HG03558 (cell line): ENCODE measurements around the gene NANOGP8.
"Not testable (repeated sequence)": the region's sequence is repeated elsewhere in the genome, so short reads cannot be mapped to it uniquely, and the experiment has no call there.

Experiments
- ATAC-seq: cut with Tn5 transposase; IDR thresholded peaks from one replicate; pipeline ENCODE4 v1.9.1; 2021; ENCODE audit warnings: moderate number of reproducible peaks; ENCODE audit not compliant: unreplicated experiment; ENCODE audit errors: extremely low read depth

NANOGP8 gene

DNA sequence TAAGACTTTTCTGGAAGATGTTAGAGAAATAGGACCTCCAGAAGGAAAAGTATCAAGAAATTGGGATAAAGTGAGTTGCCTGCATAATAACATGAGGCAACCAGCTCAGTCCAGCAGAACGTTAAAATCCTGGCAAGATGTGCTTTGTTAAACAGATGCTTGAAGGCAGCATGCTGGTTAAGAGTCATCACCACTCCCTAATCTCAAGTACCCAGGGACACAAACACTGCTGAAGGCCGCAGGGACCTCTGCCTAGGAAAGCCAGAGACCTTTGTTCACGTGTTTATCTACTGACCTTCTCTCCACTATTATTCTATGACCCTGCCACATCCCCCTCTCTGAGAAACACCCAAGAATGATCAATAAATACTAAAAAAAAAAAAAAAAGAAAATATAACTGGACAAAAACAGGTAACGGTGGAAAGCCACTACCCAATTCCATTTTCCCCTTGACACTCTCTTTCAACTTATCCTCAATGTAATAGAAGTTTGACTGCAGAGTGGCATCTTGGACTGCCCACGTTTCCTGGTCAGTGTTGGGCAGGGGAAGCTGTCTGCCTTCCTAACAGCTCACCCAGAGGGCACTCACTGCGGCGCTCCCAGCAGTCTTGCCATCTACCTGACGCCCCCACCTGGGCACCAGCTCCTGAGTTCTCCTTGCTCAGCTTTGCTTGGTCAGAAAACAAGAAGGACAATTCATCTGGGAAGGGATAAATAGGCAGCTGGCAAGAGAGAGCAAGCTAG, at the start of gene NANOGP8:
TSS of gene NANOGP8 (minus strand) at position 120 of the 744 bp plus-strand sequence. CDS start 185 bp downstream, outside the sequence.
- not testable (repeated sequence) for ATAC-seq

GRCh38 chr15:35134299-35134698, 49.2 kb upstream of the NANOGP8 start:
- no peak for ATAC-seq

GRCh38 chr15:35130245-35130644, 45.1 kb upstream of the NANOGP8 start:
- no peak for ATAC-seq

- ATAC-seq, result no peak
These were observed 44.3 kb upstream of the NANOGP8 start for GRCh38 chr15:35129361-35129760.

- ATAC-seq, result no peak
These were observed 42.6 kb upstream of the NANOGP8 start for GRCh38 chr15:35127717-35128116.

- no peak for ATAC-seq
These were observed 41.1 kb upstream of the NANOGP8 start for GRCh38 chr15:35126236-35126635.

DNA sequence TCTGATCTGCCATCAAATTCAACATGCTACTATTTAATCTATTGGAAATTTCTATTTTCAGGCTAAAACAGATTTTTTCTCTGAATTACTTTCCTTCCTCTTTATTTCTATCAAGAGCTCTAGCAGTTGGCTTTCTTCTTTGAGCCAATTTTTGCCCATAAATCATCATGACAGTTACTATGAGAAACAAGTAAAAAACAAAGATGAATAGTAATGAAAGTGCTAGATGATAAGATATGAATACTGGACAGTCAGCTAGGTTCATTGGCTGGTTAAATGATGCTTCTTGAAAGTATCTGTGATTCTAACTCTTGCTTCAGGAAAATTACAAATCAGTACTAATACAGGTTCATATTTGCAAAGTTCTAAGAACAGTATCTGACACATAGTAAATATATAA, 38.6 kb upstream of the NANOGP8 start:
- ATAC-seq, result no peak

GRCh38 chr15:35121611-35122359, 36.7 kb upstream of the NANOGP8 start:
- ATAC-seq, result no peak

DNA sequence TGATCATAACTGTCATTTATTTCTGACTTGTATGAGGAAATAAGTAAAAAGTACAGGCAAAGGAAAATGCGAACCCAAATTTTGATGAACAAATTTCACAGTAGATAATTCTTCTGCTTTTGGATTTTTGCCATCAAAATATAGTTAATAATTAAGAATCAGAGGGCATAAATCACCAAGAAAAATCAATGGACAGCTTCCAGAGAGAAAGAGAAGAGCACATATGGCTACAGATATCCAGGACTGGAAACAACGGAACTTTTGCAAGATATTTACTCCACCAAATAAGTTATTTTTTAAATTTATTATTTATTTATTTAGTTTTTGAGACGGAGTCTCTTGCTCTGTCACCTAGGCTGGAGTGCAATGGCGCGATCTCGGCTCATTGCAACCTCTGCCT, 35.1 kb upstream of the NANOGP8 start:
- ATAC-seq, result no peak

GRCh38 chr15:35118960-35119359, 33.9 kb upstream of the NANOGP8 start:
- ATAC-seq, result no peak

- ATAC-seq, result no peak
These were observed 32.6 kb upstream of the NANOGP8 start for GRCh38 chr15:35117543-35118265.

DNA sequence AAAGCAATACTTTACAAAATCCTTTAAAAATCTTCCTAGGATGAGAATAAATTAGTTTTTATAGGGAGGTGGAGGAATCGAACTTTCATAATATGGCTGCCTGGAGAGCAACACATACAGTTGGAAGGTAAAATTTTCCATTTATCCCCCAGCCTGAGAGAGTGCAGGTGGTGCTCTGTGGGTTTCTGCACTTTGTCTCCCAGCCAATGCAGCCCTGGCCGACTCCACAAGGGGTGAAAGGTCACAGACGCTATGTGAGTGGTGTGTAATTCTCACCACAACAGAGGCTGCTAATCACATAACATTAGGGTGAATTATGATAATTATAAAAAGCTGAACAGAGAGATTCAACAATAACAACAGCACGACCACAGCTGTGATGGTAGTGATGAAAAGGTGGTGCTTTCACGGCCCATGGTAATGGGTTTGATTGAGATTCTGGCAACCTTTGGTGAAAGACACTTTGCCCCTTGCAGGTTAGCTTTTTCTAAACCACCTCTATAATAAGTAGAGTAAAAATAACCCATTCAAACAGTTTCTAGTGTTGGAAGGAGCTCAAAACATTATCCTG, 30.1 kb upstream of the NANOGP8 start:
- ATAC-seq, result no peak

GRCh38 chr15:35112346-35112745, 27.3 kb upstream of the NANOGP8 start:
- no peak for ATAC-seq

DNA sequence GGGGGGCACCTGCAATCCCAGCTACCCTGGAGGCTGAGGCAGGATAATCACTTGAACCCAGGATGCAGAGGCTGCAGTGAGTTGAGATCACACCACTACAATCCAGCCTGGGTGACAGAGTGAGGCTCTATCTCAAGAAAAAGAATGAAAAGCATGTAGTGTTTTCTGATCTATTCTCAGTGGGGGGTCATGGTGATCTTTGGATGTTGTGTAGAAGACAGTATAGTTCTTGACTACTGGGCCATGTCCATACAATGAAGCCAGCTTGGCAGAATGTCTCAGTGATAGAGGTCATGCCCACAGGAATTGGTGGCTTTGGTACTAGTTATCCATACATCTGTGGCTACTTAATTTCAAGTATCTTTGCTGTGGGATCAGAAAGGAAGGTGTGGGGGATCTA, 26.8 kb upstream of the NANOGP8 start:
- ATAC-seq, result no peak

- ATAC-seq, result no peak
These were observed 23.4 kb upstream of the NANOGP8 start for GRCh38 chr15:35108453-35108852.

DNA sequence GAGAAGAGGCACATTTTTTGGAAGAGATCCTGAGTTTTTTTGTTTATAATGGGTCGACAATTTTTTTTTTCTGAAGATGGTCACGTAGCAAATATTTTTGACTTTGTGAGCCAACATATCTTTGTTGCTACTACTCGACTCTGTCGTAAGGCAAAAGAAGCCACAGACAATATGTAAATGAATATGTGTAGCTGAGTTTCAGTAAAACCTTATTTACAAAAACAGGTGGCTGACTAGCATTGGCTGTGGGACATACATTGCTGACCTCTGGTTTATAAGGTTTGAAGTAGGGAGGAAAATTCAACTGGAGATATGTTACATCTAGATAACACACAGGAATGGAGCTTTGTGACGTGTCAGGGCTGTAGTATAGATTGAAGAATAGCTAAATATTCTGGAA, 22.5 kb upstream of the NANOGP8 start:
- ATAC-seq, result no peak

DNA sequence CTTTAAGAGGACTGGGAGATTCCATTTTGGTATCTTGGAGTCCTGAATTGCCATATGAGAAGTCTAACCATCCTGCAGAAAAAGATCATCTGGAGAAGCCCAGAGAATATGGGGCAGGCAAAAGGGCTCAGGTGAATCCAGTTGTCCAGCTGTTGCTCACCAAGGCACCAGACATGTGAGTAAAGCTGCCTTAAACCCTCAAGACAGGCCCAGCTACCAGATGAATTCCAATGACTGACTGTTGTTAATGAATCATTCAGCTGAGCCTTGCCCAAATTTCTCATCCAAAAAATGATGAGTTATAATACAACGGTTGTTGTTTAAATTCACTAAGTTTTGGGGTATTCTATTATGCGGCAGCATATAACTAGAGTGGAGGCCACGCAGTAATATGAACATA, 22.0 kb upstream of the NANOGP8 start:
- no peak for ATAC-seq

DNA sequence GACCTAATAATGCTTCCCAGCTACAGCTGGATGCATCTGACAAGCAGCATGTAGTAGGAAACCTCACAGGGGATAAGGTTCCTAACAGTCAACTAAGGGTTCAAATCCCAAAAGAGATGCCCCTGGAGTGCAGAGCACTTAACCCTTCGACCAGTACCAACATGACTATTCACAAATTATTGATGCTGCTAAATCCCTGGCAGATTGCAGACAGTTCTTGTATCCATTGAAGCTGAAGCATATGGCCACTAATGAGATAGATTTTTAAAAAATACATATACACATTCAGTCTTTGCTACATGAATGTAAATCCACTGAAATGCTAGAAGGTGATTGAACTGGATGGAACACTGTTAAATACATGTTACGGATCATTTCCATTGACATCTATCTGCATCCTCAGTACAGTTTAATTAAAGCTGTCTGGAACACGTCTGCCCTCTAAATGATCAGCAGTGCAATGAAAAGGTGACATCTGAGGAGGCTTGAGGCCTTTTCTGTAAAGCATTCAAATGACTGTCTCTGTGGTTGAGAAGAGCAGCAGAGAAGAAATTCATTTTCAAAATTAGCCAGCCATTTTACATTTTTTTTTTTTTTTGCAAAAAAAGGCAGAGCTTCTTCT, 19.5 kb upstream of the NANOGP8 start:
- ATAC-seq, result no peak

GRCh38 chr15:35102186-35102585, 17.1 kb upstream of the NANOGP8 start:
- ATAC-seq, result no peak

- ATAC-seq, result no peak
These were observed 16.2 kb upstream of the NANOGP8 start for GRCh38 chr15:35101335-35101734.
